ENCODE results near the gene LHFPL6.

- TF ChIP-seq PRMT5 (CRISPR knock-in tag; IDR thresholded peaks at IDR 0.05) (no peak), TRIM28 (IDR thresholded peaks at IDR 0.05) (no peak), SLC30A9 (CRISPR knock-in tag; IDR thresholded peaks at IDR 0.05) (no peak), SRF (CRISPR knock-in tag; IDR thresholded peaks at IDR 0.05) (no peak), CTCF (IDR thresholded peaks at IDR 0.05 in 2 of 3, conservative IDR thresholded peaks at IDR 0.05 in 1 of 3; ENCODE audit: insufficient read depth in 2 of 3, low read depth in 1 of 3, low read length in 3 of 3) (no peak), JUN (IDR thresholded peaks at IDR 0.05; ENCODE audit: borderline replicate concordance, low read depth, low read length) (no peak), JUN (CRISPR knock-in tag; IDR thresholded peaks at IDR 0.05; ENCODE audit: borderline replicate concordance) (no peak), SREBF2 (CRISPR knock-in tag; IDR thresholded peaks at IDR 0.05) (no peak), KDM1A (IDR thresholded peaks at IDR 0.05) (no peak), GTF2F1 (IDR thresholded peaks at IDR 0.05; ENCODE audit: low read depth, low read length) (no peak), JUND (IDR thresholded peaks at IDR 0.05; ENCODE audit: borderline replicate concordance, low read depth, low read length) (no peak), JUND (tag; IDR thresholded peaks at IDR 0.05; ENCODE audit: borderline replicate concordance, low read depth, low read length) (no peak), KAT7 (CRISPR knock-in tag; IDR thresholded peaks at IDR 0.05; ENCODE audit: borderline replicate concordance) (no peak), SIRT6 (IDR thresholded peaks at IDR 0.05; ENCODE audit: low read depth, low read length) (no peak), ZNF280B (CRISPR knock-in tag; IDR thresholded peaks at IDR 0.05) (no peak)
Measured at GRCh38 chr13:39379118-39379517, 223.9 kb downstream of the LHFPL6 start.
